ENCODE results near the gene CNNM1. TPM values are rescaled to one million over a fixed set of nuclear protein-coding genes. Genes with fewer than 3 reads are reported as not detected.

The CNNM1 gene
- total RNA-seq, 1 donor from 2014 or later, result 0.35 TPM

- intact Hi-C loops (cut with DNase I), result no loop called here
- Histone ChIP-seq H3K36me3 (no peaks in the 10 kb centered on the region), H3K27ac (no peak overlapping the region), H3K9me3 (no peaks in the 10 kb centered on the region), H3K4me3 (no peak overlapping the region), H3K27me3 (ENCODE audit: low read depth) (no peaks in the 10 kb centered on the region), H3K4me1 (no peaks in the 10 kb centered on the region)
- DNase-seq (no peak), ATAC-seq (no peak)
- TF ChIP-seq, protein P1, sequence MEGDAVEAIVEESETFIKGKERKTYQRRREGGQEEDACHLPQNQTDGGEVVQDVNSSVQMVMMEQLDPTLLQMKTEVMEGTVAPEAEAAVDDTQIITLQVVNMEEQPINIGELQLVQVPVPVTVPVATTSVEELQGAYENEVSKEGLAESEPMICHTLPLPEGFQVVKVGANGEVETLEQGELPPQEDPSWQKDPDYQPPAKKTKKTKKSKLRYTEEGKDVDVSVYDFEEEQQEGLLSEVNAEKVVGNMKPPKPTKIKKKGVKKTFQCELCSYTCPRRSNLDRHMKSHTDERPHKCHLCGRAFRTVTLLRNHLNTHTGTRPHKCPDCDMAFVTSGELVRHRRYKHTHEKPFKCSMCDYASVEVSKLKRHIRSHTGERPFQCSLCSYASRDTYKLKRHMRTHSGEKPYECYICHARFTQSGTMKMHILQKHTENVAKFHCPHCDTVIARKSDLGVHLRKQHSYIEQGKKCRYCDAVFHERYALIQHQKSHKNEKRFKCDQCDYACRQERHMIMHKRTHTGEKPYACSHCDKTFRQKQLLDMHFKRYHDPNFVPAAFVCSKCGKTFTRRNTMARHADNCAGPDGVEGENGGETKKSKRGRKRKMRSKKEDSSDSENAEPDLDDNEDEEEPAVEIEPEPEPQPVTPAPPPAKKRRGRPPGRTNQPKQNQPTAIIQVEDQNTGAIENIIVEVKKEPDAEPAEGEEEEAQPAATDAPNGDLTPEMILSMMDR (IDR thresholded peaks at IDR 0.05), result no peak
These were observed 32.6 kb upstream of the CNNM1 start for GRCh38 chr10:99296605-99297004.

DNA sequence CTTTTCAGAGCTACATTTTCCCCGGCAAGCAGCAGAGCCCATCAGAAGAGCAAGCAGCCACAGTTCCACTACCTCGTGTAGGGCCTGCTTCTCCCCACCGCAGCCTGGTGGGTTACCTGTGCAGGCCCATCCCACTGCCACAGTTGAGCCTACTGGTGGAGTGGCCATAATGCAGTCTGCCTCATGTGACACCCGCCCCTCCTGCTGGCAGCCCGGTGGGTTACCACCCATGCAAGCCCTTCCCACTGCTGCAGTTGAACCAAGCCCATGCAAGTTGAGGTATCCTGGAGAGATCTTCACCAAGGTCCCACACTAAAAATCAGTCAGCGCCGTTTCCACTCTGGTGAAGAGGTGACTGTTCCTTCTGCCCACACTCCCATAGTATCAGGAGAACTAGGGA, 32.1 kb upstream of the CNNM1 start:
- no peak overlapping the region for H3K4me3 ChIP-seq
- DNase-seq, result no peak
- H3K4me1 ChIP-seq, result no peaks in the 10 kb centered on the region
- TF ChIP-seq, protein P1 (IDR thresholded peaks at IDR 0.05), result no peak
- H3K9me3 ChIP-seq, result no peaks in the 10 kb centered on the region
- intact Hi-C loops (cut with DNase I), result no loop called here
- H3K27me3 ChIP-seq (ENCODE audit: low read depth), result no peaks in the 10 kb centered on the region
- no peak overlapping the region for H3K27ac ChIP-seq
- no peak for ATAC-seq
- H3K36me3 ChIP-seq, result no peaks in the 10 kb centered on the region

- intact Hi-C loops (cut with DNase I), result no loop called here
- peak; percentile 80 to 92 for ATAC-seq
These were observed 25.0 kb upstream of the CNNM1 start for GRCh38 chr10:99303899-99304861.

DNA sequence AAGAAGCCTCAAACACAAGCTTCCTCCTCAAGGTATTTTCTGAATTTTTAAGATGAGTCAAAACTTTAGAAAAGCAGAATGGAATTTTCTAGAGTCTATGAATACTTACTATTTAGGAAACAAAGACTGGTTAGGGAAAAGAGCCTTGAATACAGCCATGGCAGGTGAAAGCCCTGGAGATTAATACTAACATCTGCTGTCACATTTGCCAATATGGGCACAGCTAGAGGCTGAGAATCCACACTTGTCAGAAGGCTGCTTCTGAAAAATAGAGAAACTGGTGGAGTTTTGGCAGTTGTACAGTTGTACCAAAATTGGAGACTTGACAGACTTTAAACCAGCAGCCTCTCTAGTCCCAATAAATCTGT, 24.3 kb upstream of the CNNM1 start:
- H3K4me1 ChIP-seq, result peaks cover 14% of the 10 kb centered on the region
- DNase-seq (no peak), ATAC-seq (peak in 1 of 2 donors; percentile 39)
- H3K27me3 ChIP-seq (ENCODE audit: low read depth), result no peaks in the 10 kb centered on the region
- peaks cover 5% of the 10 kb centered on the region for H3K9me3 ChIP-seq
- no peak overlapping the region for H3K27ac ChIP-seq
- H3K4me3 ChIP-seq, result no peak overlapping the region
- TF ChIP-seq, protein P1 (IDR thresholded peaks at IDR 0.05), result no peak
- intact Hi-C loops (cut with DNase I), result no loop called here
- H3K36me3 ChIP-seq, result no peaks in the 10 kb centered on the region

More at GRCh38 chr10:99303899-99304861, 25.0 kb upstream of the CNNM1 start:
- no peaks in the 10 kb centered on the region for H3K27me3 ChIP-seq (ENCODE audit: low read depth)
- no peak for DNase-seq
- no peaks in the 10 kb centered on the region for H3K36me3 ChIP-seq
- H3K27ac ChIP-seq, result no peak overlapping the region
- H3K4me1 ChIP-seq, result peaks cover 14% of the 10 kb centered on the region
- TF ChIP-seq, protein P1 (IDR thresholded peaks at IDR 0.05), result no peak
- peaks cover 5% of the 10 kb centered on the region for H3K9me3 ChIP-seq
- no peak overlapping the region for H3K4me3 ChIP-seq

GRCh38 chr10:99312501-99312900, 16.7 kb upstream of the CNNM1 start:
- no peak overlapping the region for H3K4me3 ChIP-seq
- no peak overlapping the region for H3K27ac ChIP-seq
- no peaks in the 10 kb centered on the region for H3K36me3 ChIP-seq
- no peak for DNase-seq
- intact Hi-C loops (cut with DNase I), result no loop called here
- ATAC-seq, result no peak
- peaks cover 5% of the 10 kb centered on the region for H3K27me3 ChIP-seq (ENCODE audit: low read depth)
- no peaks in the 10 kb centered on the region for H3K4me1 ChIP-seq
- peaks cover 10% of the 10 kb centered on the region for H3K9me3 ChIP-seq
- TF ChIP-seq, protein P1 (IDR thresholded peaks at IDR 0.05), result no peak
